RWPE1 (cell line): ENCODE results near the gene NTM.

Experiments
- CTCF ChIA-PET: fragments of 350-600 bp; sonication (Branson Sonifier 250); formaldehyde crosslinking; extraction: SDS; loops from one replicate; lab custom pipeline; 2021; lab: Yijun Ruan, JAX
- POLR2A ChIA-PET: fragments of 400-600 bp; formaldehyde crosslinking; extraction: SDS; loops from one replicate; lab custom pipeline; 2020; ENCODE audit warnings: antibody characterized with exemption; ENCODE audit not compliant: low non-redundant PET; lab: Yijun Ruan, JAX
- DNase-seq: peaks from one replicate; pipeline ENCODE4 v3.0.0; 2012; ENCODE audit warnings: low spot score
- H3K27ac ChIP-seq: fragments of 450-650 bp; 2 replicates; pipeline ENCODE4 v1.5.1; 2017
- CTCF ChIP-seq: fragments of 450-650 bp; conservative IDR thresholded peaks from 2 replicates; pipeline ENCODE4 v1.5.1; 2017; ENCODE audit warnings: low read depth, mild to moderate bottlenecking

NTM gene

GRCh38 chr11:131870305-131870704 is 499.9 kb downstream of the NTM start:
- no peak overlapping the region for H3K27ac ChIP-seq
- TF ChIP-seq CTCF = no peak
- ChIA-PET CTCF (no interaction called here), POLR2A (no interaction called here)
- DNase-seq = no peak

- CTCF ChIA-PET = interaction anchor here (0.7 kb wide), 1 partner anchor 22 kb away, joined by 4 read pairs; no protein-coding TSS in a partner anchor
- no peak for DNase-seq
- POLR2A ChIA-PET = no interaction called here
- H3K27ac ChIP-seq = no peak overlapping the region
- TF ChIP-seq CTCF = no peak
Observed at GRCh38 chr11:131871006-131871405, 500.6 kb downstream of the NTM start.

GRCh38 chr11:131874070-131874469 is 503.7 kb downstream of the NTM start:
- no peak for TF ChIP-seq CTCF
- no peak overlapping the region for H3K27ac ChIP-seq
- ChIA-PET CTCF (no interaction called here), POLR2A (no interaction called here)
- DNase-seq = no peak

- ChIA-PET CTCF (no interaction called here), POLR2A (no interaction called here)
- DNase-seq = no peak
- H3K27ac ChIP-seq = no peak overlapping the region
- no peak for TF ChIP-seq CTCF
Observed at GRCh38 chr11:131875611-131876010, 505.2 kb downstream of the NTM start.

GRCh38 chr11:131877246-131877942 is 507.0 kb downstream of the NTM start:
- ChIA-PET CTCF (no interaction called here), POLR2A (no interaction called here)
- no peak overlapping the region for H3K27ac ChIP-seq
- no peak for TF ChIP-seq CTCF
- no peak for DNase-seq

GRCh38 chr11:131880316-131880715 is 509.9 kb downstream of the NTM start:
- no peak for TF ChIP-seq CTCF
- ChIA-PET CTCF (no interaction called here), POLR2A (no interaction called here)
- DNase-seq = no peak
- H3K27ac ChIP-seq = no peak overlapping the region

- no peak for TF ChIP-seq CTCF
- no peak overlapping the region for H3K27ac ChIP-seq
- ChIA-PET POLR2A (no interaction called here), CTCF (no interaction called here)
- no peak for DNase-seq
Observed at GRCh38 chr11:131880976-131881375, 510.6 kb downstream of the NTM start.
